Neural cell (in vitro differentiated cells): ENCODE results near the gene TUBB4B. TPM values are rescaled to one million over a fixed set of nuclear protein-coding genes. Genes with fewer than 3 reads are reported as not detected.
"Not testable (repeated sequence)": the region's sequence is repeated elsewhere in the genome, so short reads cannot be mapped to it uniquely, and the experiment has no call there.

Experiments
- H2AFZ ChIP-seq: fragments of 200-600, 300-800 bp; sonication (generic), shearing (Covaris generic); 2 replicates; pipeline ENCODE4 v1.6.0; 2014; ENCODE audit warnings: low read depth, mild to moderate bottlenecking, antibody characterized with exemption, low read length, moderate library complexity
- H3F3A ChIP-seq: fragments of 200-600 bp; shearing (Covaris generic); 2 replicates; pipeline ENCODE4 v1.6.1; 2016; ENCODE audit warnings: mild to moderate bottlenecking, moderate library complexity, mixed read lengths, antibody characterized with exemption, low read length; ENCODE audit not compliant: insufficient read depth, poor library complexity, severe bottlenecking
- H3K27ac ChIP-seq: fragments of 200-600, 300-800 bp; sonication (generic), shearing (Covaris generic); 2 replicates; pipeline ENCODE4 v1.5.1; 2014; ENCODE audit warnings: mild to moderate bottlenecking, low read length, moderate library complexity
- H3K27me3 ChIP-seq: fragments of 300-800, 200-600 bp; sonication (generic), shearing (Covaris generic); 2 replicates; pipeline ENCODE4 v1.6.0; 2014; ENCODE audit warnings: mild to moderate bottlenecking, low read depth, low read length, moderate library complexity; ENCODE audit not compliant: insufficient read depth
- H3K36me3 ChIP-seq: fragments of 300-800, 200-600 bp; sonication (generic), shearing (Covaris generic); 2 replicates; pipeline ENCODE4 v1.5.1; 2014; ENCODE audit warnings: mild to moderate bottlenecking, antibody characterized with exemption, low read length, moderate library complexity; ENCODE audit not compliant: insufficient read depth
- H3K4me2 ChIP-seq: fragments of 300-800, 200-600 bp; sonication (generic), shearing (Covaris generic); 2 replicates; pipeline ENCODE4 v1.6.0; 2014; ENCODE audit warnings: mild to moderate bottlenecking, low read length
- H3K4me3 ChIP-seq: fragments of 300-800, 200-600 bp; sonication (generic), shearing (Covaris generic); 2 replicates; pipeline ENCODE4 v1.5.1; 2014; ENCODE audit warnings: mild to moderate bottlenecking, low read length, moderate library complexity
- H3K79me2 ChIP-seq: fragments of 200-600 bp; shearing (Covaris generic); replicated peaks from 2 replicates; pipeline ENCODE4 v1.6.0; 2014; ENCODE audit warnings: mild to moderate bottlenecking, low read length, moderate library complexity; ENCODE audit not compliant: insufficient read depth
- H3K9ac ChIP-seq: fragments of 300-800, 200-600 bp; sonication (generic), shearing (Covaris generic); 2 replicates; pipeline ENCODE4 v1.6.1; 2016; ENCODE audit warnings: mild to moderate bottlenecking, low read length, mixed read lengths
- H3K9me2 ChIP-seq: fragments of 200-600 bp; shearing (Covaris generic); 2 replicates; pipeline ENCODE4 v1.6.1; 2016; ENCODE audit warnings: mild to moderate bottlenecking, low read length, mixed read lengths; ENCODE audit not compliant: insufficient read depth
- H3K9me3 ChIP-seq: fragments of 200-600, 300-800 bp; sonication (generic), shearing (Covaris generic); 2 replicates; pipeline ENCODE4 v1.6.1; 2016; ENCODE audit warnings: mild to moderate bottlenecking, mixed run types, low read length, moderate library complexity, mixed read lengths
- H4K20me1 ChIP-seq: fragments of 200-600 bp; shearing (Covaris generic); 2 replicates; pipeline ENCODE4 v1.6.1; 2016; ENCODE audit warnings: mild to moderate bottlenecking, mixed run types; ENCODE audit not compliant: insufficient read depth
- CTCF ChIP-seq: fragments of 450-650 bp; IDR thresholded peaks from 2 replicates; pipeline ENCODE4 v1.5.1; 2014; ENCODE audit warnings: antibody characterized with exemption, mild to moderate bottlenecking, moderate library complexity; ENCODE audit not compliant: poor library complexity, severe bottlenecking
- EP300 ChIP-seq: fragments of 450-650 bp; conservative IDR thresholded peaks from 2 replicates; pipeline ENCODE4 v1.6.1; 2014; ENCODE audit warnings: antibody characterized with exemption, mild to moderate bottlenecking, moderate library complexity; ENCODE audit not compliant: poor library complexity, severe bottlenecking
- EZH2 ChIP-seq: fragments of 200-600, 300-800 bp; shearing (Covaris generic), sonication (generic); IDR thresholded peaks from 2 replicates; pipeline ENCODE4 v1.6.1; 2014; ENCODE audit warnings: antibody characterized with exemption, low read length, borderline replicate concordance, mild to moderate bottlenecking; ENCODE audit not compliant: insufficient read depth, poor library complexity, severe bottlenecking
- MXI1 ChIP-seq: fragments of 450-650 bp; conservative IDR thresholded peaks from 2 replicates; pipeline ENCODE4 v1.6.1; 2014; ENCODE audit warnings: antibody characterized with exemption, mild to moderate bottlenecking; ENCODE audit not compliant: poor library complexity, severe bottlenecking
- POLR2AphosphoS5 ChIP-seq: IDR thresholded peaks from 2 replicates; pipeline ENCODE4 v1.6.1; 2012
- RAD21 ChIP-seq: fragments of 450-650 bp; conservative IDR thresholded peaks from 2 replicates; pipeline ENCODE4 v1.6.1; 2014; ENCODE audit warnings: antibody characterized with exemption, mild to moderate bottlenecking, moderate library complexity
- SMC3 ChIP-seq: fragments of 450-650 bp; conservative IDR thresholded peaks from 2 replicates; pipeline ENCODE4 v1.6.1; 2014; ENCODE audit warnings: antibody characterized with exemption, mild to moderate bottlenecking, moderate library complexity; ENCODE audit not compliant: poor library complexity
- TAF1 ChIP-seq: IDR thresholded peaks from 2 replicates; pipeline ENCODE4 v1.6.1; 2012; ENCODE audit warnings: low read depth
- polyA plus RNA-seq: library from polyadenylated mRNA; depleted of rRNA; stranded (reverse); fragments of >200 nt; gene quantifications from 2 replicates; pipeline ENCODE4 v1.2.3, GENCODE V29; 2014
- TF ChIP-seq, protein P1 (sequence below): IDR thresholded peaks from 2 replicates; pipeline ENCODE4 v1.6.1; 2012; ENCODE audit warnings: borderline replicate concordance

Gene TUBB4B
- polyA plus RNA-seq, 1 donor from 2014 or later, result 60.3 TPM

DNA sequence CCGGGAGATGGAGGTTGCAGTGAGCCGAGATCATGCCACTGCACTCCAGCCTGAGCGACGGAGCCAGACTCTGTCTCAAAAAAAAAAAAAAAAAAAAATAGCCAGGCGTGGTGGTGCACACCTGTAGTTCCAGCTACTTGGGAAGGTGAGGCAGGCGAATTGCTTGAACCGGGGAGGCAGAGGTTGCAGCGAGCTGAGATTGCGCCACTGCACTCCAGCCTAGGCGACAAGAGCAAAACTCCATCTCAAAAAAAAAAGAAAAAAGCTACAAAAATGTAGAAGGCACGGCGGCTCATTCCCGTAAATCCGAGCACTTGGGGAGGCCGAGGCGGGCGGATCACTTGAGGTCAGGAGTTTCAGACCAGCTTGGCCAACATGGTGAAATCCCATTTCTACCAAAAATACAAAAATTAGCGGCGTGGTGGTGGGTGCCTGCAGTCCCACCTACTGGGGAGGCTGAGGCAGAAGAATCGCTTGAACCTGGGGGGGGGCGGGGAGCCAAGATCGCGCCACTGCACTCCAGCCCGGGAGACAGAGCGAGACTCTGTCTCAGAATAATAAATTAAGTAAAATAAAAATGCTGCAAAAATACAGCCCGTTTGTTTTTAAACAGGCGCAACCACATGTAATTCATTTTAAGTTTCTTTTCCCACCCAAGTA is 1.4 kb upstream of the TUBB4B start:
- H3K9me2 ChIP-seq, H3K36me3 ChIP-seq, H4K20me1 ChIP-seq, H2AFZ ChIP-seq, H3F3A ChIP-seq, H3K27me3 ChIP-seq, H3K9me3 ChIP-seq: not testable (repeated sequence)
- H3K79me2 ChIP-seq, result peaks cover 14% of the 10 kb centered on the region
- H3K27ac ChIP-seq, result peak overlapping the region; percentile 89
- H3K4me3 ChIP-seq, result peak overlapping the region; percentile 96
- peak overlapping the region; percentile 62 for H3K4me2 ChIP-seq
- H3K9ac ChIP-seq, result peak overlapping the region; percentile 90

- Histone ChIP-seq H3K9ac (peak overlapping the region; percentile 90), H3F3A (no peaks in the 10 kb centered on the region), H3K79me2 (peaks cover 14% of the 10 kb centered on the region), H3K27me3 (no peaks in the 10 kb centered on the region), H4K20me1 (no peaks in the 10 kb centered on the region), H2AFZ (peak overlapping the region; percentile 80), H3K4me3 (peak overlapping the region; percentile 96), H3K9me2 (no peaks in the 10 kb centered on the region), H3K27ac (peak overlapping the region; percentile 89), H3K9me3 (no peaks in the 10 kb centered on the region), H3K4me2 (peak overlapping the region; percentile 62), H3K36me3 (no peaks in the 10 kb centered on the region)
- no peak for TF ChIP-seq RAD21
- TF ChIP-seq, protein P1, sequence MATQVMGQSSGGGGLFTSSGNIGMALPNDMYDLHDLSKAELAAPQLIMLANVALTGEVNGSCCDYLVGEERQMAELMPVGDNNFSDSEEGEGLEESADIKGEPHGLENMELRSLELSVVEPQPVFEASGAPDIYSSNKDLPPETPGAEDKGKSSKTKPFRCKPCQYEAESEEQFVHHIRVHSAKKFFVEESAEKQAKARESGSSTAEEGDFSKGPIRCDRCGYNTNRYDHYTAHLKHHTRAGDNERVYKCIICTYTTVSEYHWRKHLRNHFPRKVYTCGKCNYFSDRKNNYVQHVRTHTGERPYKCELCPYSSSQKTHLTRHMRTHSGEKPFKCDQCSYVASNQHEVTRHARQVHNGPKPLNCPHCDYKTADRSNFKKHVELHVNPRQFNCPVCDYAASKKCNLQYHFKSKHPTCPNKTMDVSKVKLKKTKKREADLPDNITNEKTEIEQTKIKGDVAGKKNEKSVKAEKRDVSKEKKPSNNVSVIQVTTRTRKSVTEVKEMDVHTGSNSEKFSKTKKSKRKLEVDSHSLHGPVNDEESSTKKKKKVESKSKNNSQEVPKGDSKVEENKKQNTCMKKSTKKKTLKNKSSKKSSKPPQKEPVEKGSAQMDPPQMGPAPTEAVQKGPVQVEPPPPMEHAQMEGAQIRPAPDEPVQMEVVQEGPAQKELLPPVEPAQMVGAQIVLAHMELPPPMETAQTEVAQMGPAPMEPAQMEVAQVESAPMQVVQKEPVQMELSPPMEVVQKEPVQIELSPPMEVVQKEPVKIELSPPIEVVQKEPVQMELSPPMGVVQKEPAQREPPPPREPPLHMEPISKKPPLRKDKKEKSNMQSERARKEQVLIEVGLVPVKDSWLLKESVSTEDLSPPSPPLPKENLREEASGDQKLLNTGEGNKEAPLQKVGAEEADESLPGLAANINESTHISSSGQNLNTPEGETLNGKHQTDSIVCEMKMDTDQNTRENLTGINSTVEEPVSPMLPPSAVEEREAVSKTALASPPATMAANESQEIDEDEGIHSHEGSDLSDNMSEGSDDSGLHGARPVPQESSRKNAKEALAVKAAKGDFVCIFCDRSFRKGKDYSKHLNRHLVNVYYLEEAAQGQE, result no peak
- TF ChIP-seq POLR2AphosphoS5, result peak; percentile 75
- TF ChIP-seq SMC3, result no peak
- no peak for TF ChIP-seq CTCF
- TF ChIP-seq EZH2, result no peak
- peak; percentile 16 for TF ChIP-seq EP300
- TF ChIP-seq MXI1, result peak; percentile 91
- no peak for TF ChIP-seq TAF1
Observed at GRCh38 chr9:137240318-137240840, 708 bp upstream of the TUBB4B start.
